Embryonic facial prominence (tissue), 1 donor: ENCODE data around the gene RFXANK.

Experiments used
- DNase-seq: peaks from one replicate; pipeline ENCODE4 v3.0.0-alpha.2; 2016; ENCODE audit errors: extremely low spot score

Gene RFXANK

GRCh38 chr19:19232261-19232721 is 40.2 kb downstream of the RFXANK start:
- no peak for DNase-seq

- DNase-seq, result no peak
These were observed 42.3 kb downstream of the RFXANK start for GRCh38 chr19:19234220-19234816.

GRCh38 chr19:19236173-19236572 is 44.1 kb downstream of the RFXANK start:
- no peak for DNase-seq

GRCh38 chr19:19238126-19238894 is 46.3 kb downstream of the RFXANK start:
- DNase-seq, result no peak

- no peak for DNase-seq
These were observed 47.6 kb downstream of the RFXANK start for GRCh38 chr19:19239675-19240074.

GRCh38 chr19:19240476-19240875 is 48.4 kb downstream of the RFXANK start:
- no peak for DNase-seq

GRCh38 chr19:19250196-19250801 is 58.2 kb downstream of the RFXANK start:
- no peak for DNase-seq
